Activated T-cell treated with anti-CD3 and anti-CD28 coated beads for 1 hour (primary cell): ENCODE results near the gene SLC7A5.
A peak's percentile ranks its signal among the peaks of the same experiment; 100 is the strongest.
"Not testable (repeated sequence)": the region's sequence is repeated elsewhere in the genome, so short reads cannot be mapped to it uniquely, and the experiment has no call there.

Experiments used
- DNase-seq: peaks from one replicate; pipeline ENCODE4 v3.0.0-alpha.2; 2020; ENCODE audit warnings: low read depth

SLC7A5 gene

DNA sequence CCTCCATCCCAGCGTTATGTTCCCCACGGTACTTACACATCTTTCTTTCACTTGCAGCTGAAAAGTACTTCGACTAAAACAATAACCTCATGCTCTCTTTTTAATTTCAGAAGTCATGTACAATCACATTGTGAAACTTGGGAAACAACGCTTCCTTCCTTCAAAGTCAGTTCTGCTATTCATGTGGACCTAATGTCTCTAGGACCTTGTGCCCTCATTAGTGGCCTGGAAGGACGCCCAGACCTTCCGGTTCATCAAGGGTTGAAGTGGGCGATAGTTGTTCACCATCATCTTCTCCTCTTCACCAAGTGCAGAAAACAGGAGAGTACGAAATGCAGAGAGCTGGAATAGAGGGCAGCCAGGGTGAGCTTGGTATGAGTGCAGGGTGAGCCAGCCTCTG is 18.6 kb upstream of the SLC7A5 start:
- not testable (repeated sequence) for DNase-seq

GRCh38 chr16:87885371-87885967 is 16.2 kb upstream of the SLC7A5 start:
- not testable (repeated sequence) for DNase-seq

DNA sequence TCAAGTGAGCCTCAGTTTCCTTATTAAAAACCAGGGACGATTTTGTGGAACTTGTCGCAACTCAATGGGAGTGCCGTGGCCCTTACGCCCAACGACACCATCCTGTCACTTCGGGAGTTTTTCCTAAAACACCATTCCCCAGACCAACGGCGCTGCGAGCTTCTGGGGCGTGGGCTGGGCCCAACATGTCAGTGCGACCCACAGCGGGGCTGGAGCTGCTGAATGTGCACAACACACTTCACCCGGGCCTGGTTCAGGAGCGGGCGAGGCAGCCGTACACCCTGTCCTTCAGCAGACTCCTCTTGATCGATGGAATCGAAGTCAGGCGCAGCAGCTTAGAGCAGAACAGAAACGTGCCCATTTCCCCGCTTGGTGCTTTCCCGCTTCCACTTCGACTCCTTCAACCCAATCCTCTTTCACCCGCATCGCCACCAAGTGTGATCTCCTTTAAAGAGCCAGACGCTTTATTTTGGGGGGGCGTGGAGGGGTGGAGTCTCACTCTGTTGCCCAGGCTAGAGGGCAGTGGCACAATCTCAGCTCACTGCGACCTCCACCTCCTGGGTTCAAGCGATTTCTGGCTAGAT is 13.2 kb upstream of the SLC7A5 start:
- no peak for DNase-seq

DNA sequence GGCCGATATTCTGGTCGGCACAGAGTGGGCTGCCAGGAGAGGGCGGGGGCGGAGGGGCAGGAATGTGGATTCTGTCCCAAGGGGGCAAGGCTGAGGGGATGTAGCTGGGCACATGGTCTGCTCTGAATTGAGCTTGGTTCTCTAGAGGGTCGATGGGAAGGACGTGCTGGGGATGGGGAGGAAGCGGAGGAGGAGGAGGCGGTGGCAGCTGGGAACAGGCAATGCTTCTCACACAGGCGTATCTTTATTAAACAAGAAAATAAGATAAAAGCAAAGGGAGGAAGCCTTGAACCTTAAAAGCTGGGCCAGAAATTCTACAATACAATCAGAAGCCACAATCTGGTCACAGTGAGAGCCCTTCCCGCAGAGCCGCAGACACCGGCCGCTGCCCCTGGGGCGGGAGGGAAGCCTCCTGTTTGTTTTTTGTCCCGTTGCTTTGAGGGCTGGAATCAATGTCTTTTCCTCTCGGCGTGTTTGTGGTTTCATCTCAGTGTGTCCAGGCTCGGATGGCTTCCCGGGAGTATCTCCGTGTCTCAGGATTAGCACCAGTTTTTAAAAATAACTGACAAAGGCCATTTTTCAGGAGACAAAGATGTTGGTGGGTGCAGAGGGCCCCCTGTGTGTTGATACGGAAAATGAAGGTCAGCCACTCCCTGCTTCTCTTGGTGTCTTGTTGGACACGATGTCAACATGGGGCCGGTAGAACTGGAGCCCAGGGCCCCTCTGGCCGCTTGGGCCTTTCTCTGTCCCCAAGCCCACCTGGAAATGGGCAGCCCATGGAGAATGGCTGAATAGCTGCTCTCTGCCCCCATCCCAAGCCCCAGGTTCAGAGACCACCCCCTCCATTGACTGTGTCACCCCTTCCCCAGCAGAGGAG is 12.3 kb upstream of the SLC7A5 start:
- no peak for DNase-seq

GRCh38 chr16:87880117-87880696 is 10.9 kb upstream of the SLC7A5 start:
- no peak for DNase-seq

- not testable (repeated sequence) for DNase-seq
Observed at GRCh38 chr16:87879411-87880013, 10.2 kb upstream of the SLC7A5 start.

DNA sequence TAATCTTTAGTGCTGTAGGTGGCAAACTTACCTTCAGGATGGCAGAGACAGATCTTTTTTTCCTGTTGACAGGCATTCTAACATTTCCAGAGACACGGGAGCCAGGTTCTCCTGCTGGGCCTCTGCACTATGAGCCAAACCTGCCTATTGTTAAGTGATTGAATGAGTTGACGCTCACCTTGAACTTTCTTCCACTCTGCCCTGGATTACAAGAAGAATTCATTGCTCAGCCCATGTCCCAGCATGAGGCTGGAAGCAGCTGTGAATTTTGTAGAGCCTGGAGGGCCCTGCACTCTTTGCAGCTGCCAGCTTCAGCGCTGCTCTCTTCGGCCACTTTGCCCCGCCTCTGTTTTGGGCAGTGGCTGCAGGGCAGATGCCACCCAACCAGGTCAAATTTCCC is 9.4 kb upstream of the SLC7A5 start:
- DNase-seq, result no peak

GRCh38 chr16:87877942-87878507 is 8.7 kb upstream of the SLC7A5 start:
- DNase-seq, result no peak

DNA sequence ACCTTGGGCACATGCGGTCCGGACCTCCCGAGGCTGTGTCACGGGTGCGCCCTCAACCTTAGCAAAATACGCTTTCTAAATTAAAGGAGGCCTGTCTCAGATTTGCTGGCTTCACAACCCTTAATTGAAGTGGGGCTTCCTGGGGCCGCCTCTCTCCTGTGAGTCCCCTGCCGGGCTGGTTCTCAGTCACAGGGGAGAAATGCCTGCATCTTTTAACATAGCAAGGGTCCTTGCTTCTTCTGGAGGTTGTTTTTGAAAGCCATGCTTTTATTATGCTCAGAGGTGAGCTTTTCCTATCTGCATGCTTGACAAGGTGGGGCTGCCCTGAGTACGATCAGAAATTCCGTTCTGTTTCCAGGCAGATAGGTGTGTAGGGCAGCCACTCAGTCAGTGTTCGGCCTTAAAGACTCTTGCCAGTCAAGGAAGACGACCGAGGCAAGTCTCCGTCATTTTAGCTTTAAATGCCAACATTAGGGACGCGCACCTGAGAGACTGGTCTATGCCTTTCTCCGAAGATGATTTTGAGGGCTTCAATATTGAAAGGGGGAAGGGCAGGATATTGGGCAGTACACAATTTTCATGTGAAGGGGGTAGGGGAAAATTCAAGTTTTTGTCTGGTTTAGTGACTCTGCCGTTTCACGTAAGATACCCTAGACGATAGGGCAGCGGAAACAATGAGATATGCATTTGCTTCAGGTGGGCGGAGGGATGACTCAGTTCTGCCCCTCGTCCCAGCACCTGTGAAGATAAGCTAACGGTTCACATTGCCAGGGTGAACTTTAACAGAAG is 5.5 kb upstream of the SLC7A5 start:
- peak; percentile 49 for DNase-seq

DNA sequence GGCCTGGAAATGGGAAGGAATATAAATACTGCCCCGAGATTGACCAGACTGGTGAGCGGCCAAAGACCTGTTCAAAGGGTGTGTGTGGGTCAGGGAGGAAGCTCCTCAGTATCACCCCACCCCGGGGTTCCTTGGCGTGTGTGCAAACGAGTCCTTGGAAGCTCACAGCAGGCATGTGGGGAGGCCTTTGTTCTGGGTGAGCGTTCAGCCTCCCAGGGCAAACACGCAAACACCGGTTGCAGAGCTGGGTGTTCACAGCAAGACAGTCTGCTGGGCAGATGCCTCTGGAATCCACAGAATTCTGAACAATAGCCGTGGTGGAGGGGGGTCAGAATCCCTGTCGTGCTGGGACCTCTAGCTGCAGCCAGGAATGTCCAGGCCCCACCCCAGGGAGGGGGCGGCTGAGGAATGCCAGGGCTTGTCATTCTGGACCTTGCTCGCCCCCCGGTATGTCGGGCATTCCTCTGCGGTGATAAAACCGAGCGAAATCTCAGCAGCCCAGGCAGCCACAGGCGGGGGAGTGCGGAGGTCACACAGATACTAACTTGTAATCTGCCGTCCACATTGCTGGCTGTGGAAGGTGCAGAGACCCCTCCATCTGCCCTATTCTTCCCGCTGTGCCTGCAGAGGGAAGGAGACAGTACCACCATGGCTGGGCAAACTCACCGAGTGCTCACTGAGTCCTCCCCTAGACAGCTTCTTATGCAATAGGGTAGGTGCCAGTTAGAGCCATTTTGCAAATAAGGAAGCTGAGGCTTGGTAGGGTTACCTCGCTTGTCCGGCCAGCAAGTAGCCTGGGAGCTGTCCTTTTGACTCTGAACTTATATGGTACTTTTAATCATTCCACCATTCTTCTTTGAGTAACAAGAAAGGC is 1.3 kb upstream of the SLC7A5 start:
- not testable (repeated sequence) for DNase-seq

DNA sequence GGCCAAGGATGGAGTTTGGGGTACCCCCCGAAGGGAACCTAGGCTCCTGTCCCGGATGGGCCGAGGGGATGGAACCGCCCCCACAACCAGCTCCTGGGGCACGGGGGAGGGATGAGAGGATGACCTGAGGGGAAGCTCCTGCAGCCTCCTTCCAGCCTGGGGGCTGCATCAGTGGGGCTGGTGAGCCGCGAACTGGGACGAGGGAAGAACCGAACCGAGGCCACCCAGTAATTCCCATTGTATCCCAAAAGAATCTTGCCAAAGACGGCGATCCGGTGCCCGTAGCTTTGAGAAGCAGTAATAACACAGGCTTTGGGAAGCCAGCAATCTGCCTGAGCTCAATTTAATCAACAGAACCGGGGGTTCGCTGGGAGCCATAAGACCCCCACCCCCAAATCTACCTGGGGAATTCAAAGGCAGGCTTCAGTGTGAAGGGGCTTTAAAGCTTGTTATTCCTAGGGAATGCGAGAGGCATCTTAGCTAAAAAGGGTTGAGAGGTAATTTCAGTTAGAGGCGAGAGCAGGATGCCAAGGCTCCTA is 641 bp upstream of the SLC7A5 start:
- not testable (repeated sequence) for DNase-seq

DNA sequence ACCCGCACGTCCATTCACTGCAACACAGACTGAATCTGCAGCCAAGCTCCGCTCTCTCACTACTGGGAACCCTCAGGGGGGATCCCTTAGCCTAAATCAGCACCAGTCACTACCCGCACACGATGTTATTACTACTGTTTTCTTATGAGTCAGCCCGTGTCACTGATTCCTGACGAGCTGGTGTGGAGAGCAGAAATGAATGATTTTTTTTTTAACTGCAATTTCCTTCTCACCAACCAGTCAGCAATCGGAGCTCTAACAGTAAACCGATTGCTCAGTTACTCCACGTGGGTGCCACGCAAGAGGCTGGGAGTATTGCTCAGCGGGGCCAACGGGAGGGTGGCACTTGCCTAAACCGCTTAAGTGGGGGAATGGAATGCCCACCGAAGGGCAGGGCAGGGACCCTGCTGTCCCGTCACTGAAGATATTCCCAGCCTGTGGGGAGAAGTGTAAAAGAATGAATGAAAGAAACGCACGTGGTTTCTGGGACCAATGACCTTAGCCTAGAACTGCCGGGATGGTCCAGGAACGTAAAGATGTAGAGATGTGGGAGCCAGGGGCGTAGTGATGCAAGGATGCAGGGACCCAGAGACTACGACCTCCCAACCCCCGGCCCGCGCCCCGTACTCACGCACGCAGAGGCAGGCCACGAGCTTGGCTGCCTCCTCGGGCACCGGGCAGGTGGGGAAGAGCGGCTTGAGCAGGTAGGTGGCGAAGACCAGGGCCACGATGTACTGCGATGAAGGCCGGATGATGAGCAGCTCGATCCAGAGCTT is 865 bp downstream of the SLC7A5 start:
- DNase-seq, result not testable (repeated sequence)

DNA sequence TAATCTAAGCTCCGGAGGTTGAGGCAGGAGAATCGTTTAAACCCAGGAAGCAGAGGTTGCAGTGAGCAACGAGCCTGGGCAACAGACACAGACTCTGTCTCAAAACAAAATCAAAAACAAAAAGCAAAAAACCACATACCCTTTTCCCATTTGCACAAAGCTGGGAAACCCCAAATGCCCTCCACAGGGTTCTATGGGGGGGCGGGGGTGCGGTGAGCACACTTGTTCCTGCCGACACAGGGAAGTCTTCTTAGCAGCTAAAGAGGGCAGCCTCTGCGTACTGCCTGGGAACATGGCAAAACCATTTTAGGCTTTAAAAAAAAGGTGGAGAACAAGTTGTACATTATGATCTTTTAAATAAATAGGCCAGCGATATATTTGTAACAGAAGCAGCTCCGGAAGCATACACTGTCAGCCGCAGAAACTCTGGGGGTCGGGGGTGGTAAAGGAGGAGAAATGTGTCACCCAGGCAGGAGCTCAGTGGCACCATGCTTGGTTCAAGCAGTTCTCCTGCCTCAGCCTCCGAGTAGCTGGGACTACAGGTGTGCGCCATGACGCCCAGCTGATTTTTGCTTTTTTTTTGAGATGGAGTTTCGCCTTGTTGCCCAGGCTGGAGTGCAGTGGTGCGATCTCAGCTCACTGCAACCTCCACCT is 3.3 kb downstream of the SLC7A5 start:
- DNase-seq, result not testable (repeated sequence)

- DNase-seq, result no peak
Observed at GRCh38 chr16:87864331-87864989, 4.8 kb downstream of the SLC7A5 start.

GRCh38 chr16:87863327-87863635 is 6.0 kb downstream of the SLC7A5 start:
- DNase-seq, result not testable (repeated sequence)

DNA sequence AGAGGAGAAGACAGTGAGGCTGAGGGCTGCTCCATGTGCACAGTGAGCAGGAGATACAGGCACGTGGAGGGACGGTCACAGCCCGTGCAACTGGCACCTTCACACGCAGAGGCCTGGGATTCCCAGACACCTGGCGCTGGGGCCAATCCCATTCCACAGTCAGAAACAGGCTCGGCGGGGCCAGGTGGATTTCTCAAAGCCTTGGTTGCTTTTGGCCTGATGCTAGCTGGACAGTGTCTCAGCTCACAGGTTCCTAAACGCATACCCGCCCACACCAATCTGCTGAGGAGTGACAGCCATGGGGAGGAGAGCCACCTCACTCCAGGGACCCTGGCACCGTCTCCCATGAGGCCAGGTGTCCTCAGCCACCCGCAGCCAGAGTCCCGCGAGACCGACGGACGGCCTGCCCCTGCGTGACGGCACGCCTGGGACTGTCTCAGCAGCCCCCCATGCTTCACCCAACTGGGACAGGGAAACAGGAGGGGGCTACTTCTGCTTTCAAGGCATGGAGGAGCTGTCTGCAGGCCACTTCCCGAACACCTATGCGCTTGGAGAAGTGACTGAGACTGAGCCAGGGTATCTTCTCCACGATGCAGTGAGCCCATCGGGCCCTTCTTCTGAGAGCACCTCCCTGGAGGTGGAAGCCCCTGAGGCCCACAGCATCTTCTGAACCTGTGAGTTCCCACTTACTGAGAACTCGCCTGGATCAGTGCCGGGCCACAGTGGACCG is 6.5 kb downstream of the SLC7A5 start:
- not testable (repeated sequence) for DNase-seq

- not testable (repeated sequence) for DNase-seq
Observed at GRCh38 chr16:87861300-87862099, 7.8 kb downstream of the SLC7A5 start.
